ENCODE measurements around the gene ECSCR.
"Not testable (repeated sequence)": the region's sequence is repeated elsewhere in the genome, so short reads cannot be mapped to it uniquely, and the experiment has no call there.

ECSCR gene

DNA sequence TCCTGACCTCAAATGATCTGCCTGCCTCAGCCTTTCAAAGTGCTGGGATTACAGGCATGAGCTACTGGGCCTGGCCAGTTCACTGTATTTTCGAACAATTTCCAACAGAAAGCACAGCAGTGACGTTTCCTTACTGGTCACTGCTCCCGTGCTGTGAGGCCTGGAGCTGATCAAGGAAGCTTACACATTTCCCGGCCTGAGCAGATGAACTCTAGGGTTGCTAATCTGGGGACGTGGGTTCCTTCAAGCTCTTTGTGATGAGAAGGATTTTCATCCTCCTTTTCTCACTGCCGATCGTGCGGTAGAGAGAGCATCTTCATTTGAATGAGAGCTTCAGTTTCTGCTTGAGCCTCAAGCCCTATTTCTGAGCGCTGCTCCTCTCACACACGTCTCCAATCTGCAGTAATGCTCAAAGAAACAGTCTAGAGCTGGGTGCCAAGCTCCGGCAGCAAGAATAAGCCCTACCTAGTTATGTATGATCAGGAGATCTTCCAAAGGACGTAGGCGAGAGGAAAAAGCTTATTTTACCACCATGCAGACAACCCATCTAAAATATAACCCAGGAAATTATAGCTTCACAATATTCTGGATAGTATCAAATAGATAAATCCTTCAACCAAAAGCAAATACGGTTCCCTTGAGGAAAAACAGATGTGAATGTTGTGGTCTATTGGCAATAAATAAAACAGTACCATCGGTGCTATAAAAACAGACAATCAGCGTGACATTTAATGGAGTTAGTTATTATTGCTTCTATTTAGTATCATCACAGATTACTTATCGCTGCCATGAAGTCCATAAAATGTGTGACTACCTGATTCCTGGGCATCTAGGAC lies 51.3 kb downstream of the ECSCR start:
- no peak for DNase-seq (ENCODE audit: low spot score)

DNA sequence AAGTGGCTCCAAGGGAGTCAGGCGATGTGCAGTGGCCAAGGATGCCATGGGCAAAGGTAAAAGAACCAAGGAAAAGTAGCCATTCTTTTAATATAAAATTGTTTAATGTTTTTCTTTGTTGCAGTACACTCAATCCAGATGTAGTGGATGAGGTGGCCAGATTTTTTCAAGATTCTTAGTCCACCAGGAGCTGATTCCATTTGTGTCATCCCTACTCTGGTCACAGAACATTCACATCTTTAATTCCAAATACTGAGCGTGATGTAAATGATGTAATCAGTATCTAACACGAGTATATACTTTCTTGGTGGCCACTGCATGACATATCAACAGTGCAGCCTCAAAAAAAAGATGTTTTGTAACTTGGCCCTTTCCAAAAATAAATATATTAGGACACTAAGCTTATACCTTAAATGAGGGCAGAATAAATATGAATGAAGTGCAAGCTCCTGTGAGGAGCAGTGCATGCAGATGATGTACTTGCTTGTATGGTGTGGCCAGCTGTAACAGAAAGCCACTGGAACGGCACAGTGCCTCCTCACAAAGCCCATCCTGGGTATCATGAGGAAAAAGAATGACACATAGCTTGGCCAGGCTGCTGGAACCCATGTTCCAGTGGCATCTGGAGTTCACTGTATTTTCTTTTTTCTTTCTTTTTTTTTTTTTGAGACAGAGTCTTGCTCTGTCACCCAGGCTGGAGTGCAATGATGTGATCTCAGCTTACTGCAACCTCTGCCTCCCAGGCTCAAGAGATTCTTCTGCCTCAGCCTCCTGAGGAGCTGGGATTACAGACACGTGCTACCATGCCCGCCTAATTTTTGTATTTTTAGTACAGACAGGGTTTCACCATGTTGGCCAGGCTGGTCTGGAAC lies 52.2 kb downstream of the ECSCR start:
- DNase-seq (ENCODE audit: low spot score), result no peak

DNA sequence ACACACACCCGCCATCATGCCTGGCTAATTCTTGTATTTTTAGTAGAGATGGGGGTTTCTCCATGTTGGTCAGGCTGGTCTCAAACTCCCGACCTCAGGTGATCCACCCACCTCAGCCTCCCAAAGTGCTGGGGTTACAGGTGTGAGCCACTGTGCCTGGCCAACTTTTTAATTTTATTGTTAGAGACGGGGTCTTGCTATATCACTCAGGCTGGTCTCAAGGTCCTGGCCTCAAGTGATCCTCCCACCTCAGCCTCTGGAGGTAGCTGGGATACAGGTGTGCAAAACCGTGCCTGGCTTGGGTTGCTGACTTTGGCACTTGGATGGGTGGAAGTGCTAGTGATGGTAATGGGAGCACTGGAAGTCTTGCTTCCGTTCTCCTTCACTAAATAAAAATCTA lies 53.4 kb downstream of the ECSCR start:
- DNase-seq (ENCODE audit: low spot score), result not testable (repeated sequence)

DNA sequence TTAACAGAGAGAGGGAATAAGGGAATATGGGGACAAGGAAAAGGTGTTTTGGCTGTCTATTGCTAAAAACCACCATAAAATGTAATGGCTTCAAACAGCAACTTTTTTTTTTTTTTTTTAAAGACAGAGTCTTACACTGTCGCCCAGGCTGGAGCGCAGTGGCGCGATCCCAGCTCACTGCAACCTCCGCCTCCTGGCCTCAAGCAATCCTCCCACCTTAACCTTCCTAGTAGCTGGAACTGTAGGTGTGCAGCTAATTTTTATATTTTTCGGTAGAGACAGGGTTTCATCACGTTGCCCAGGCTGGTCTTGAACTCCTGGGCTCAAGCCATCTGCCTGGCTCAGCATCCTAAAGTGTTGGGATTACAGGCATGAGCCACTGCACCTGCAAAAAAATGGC lies 54.4 kb downstream of the ECSCR start:
- DNase-seq (ENCODE audit: low spot score), result no peak

DNA sequence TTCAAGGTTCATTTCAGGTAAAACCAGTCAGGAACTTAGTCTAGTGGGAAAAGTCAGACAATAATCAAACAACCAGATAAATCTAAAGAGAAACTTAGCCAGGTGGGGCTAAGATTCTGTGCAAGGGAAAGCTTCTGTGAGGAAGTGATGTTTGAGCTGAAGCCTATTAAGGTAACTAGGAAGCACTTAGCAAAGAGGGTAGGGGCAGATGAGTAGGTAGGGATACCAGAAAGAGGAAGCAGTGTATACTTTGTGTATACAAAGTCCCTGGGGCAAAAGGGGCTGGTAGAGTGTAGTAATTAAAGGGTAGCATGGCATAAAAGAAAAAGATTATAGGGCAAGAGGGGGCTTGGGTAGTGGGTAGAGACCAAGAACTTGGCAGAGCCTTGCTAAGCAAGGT lies 55.0 kb downstream of the ECSCR start:
- no peak for DNase-seq (ENCODE audit: low spot score)

DNA sequence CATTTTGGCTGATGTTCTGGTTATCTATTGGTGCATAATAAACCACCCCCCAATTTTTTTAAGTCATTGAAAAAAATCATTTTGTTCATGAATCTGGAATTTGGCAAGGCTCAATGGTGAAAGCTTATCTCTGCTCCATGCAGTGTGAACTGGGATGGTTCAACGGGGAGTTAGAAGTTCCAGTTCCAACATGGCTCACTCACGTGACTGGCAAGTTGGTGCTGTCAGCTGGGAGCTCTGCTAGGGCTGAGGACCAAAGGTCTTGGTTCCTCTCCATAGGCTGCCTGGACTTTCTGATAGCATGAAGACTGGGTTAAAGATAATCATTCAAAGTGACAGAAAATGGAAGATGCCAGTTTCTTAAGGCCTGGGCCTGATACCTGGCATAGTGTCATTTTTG lies 55.6 kb downstream of the ECSCR start:
- no peak for DNase-seq (ENCODE audit: low spot score)

DNA sequence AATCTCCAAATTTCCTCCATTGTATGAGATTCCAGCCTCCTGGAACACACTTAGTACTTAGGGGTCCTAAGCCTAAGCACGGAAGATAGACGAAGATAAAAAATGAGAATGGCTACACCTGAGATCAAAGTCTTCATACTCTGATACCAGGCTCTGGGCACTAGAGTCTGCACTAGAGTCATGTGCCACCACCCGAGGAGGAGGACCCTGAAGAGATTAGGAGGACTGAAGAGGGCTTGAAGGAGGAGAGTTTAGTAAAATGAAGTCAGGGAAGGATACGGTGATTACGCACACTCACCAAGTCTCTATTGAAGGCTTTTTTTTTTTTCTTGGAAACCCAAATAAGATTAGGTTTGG lies 58.1 kb downstream of the ECSCR start:
- DNase-seq (ENCODE audit: low spot score), result no peak

DNA sequence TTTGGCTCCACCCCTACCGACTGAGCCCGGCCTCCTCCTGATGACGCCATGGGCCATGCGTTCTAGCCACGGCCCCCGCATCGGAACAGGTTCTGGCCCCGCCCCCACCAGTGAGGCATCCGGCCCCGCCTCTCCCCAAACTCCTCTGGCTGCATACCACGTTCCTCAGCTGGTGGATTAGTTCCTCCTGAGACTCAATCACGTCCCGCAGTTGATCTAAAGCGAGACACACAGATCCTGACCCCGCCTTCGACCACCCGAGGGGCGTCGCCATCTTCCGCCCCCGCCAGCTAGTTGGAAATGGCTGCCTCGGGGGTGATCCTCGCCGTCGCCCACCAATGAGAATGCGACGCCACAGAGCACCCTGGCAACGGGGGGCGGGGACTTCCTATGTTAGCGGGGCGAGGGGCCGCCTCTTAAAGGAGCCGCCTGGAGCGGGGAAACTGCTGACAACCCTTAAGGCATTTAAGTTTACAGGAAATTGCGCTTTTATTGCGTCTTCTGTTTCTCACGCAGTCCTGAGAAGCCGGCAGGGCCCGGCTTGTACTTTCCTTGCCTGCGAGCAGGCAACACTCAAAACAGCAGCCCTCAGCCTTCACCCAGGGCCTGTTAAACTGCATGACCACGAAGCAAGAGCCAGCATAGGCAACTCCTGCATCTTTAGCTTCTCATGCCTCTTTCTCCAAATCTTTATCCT lies 58.6 kb downstream of the ECSCR start, which contains the start of gene SPATA24:
Gene SPATA24 (minus strand): TSS at position 303 of the 697 bp plus-strand sequence. CDS start 29 bp downstream, at position 274.
- DNase-seq (ENCODE audit: low spot score), result peak; percentile 94

DNA sequence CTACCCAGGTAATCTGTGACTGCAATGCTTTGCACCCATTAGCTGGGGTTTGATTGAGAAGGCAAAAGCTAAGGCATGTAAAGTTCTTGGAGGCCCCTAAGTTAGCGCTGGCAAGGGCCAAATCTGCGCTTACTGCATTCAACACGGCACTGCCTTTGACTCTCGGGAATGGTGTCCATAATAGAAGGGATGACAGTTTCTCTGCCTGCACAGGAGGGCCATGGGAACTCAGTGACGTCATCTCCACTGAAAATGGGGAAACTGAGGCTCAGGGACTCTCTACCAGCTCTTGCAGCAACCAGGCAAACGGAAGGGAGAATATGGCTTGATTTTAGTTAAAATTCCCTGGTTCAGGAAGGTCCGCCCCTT lies 59.1 kb downstream of the ECSCR start:
- no peak for DNase-seq (ENCODE audit: low spot score)

DNA sequence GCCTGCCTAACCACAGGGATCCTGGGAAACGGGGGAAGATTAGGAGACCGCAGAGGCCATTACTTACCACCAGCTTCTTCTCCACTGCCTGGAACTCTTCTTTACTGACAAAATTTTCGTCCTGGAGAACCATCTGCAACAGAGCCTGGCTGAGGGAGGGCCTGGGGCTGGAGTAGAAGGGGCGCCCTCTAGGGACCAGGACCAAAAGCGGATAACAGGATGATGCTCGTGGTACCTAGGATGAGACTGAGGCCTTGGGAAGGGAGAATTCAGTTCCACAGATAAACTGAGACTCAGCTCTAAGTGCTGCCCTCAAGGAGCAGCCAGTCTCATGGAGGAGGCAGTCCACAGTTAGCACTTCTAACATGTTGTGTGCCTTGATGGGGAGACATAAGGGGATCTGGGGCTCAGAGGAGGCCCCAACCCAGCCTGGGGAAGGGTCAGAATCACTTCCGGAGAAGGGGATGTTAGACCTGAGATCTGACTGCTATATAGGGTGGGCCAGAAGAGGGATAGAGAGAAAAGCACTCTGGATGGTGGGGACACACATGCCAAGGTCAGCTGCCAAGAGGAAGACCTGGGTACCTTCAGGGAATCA lies 59.9 kb downstream of the ECSCR start:
- DNase-seq (ENCODE audit: low spot score), result peak; percentile 77

DNA sequence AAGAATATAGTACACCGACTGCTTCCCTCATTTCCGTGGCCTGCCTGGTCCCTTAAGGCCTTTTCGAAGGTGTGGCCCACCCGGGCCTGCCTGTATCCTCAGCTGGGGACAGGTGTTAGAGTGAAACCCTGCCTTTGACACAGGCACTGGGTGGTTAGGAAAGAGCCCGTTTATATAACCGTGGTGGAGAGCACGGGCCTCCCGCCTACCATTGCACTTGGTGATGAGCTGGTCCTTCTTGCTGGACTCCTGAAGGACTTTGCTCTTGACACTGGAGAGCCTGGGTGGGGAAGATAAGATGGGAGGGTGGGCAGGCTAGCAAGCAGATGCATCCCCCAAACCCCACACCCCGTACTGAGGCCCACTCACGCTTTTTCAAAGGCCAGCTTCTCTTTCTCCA lies 61.0 kb downstream of the ECSCR start:
- no peak for DNase-seq (ENCODE audit: low spot score)

DNA sequence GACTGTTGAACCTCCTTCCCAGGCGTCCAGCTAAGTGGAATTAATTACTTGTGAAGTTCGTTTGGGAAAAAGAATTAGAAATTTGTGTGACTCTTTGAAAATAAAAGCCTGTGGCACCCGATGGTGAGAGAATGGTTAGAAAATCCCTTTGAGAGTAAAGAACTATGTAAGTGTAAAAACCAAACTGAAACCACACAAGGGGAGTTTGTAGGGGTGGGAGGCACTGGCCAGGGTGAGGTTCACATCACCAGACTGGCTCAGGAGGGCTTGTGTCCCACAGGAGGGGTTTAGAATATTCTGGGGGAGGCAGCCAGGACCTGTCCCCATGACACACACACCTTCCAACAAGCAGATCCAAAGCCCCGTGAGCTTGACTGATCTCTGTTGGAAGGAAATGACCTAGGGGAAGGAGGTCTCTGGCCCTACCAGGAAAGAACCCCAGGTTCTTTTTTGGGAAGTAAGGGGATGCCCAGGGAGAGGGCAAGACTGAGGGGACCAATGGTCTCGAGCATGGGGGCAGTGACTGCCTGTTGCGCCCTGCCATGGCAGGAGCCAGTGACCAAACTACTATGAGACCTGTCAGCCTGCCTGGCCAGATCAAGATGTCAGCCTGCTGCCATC lies 62.9 kb downstream of the ECSCR start:
- no peak for DNase-seq (ENCODE audit: low spot score)
